SKM-1 (cell line): Measurements from ENCODE around the gene SESN1.

Experiments
- DNase-seq: peaks from one replicate; lab custom pipeline; 2025; ENCODE audit not compliant: unreplicated experiment; lab: John Stamatoyannopoulos, UW

Gene SESN1

GRCh38 chr6:109033655-109034054, 61.0 kb downstream of the SESN1 start:
- DNase-seq, result no peak

GRCh38 chr6:109031416-109031815, 63.2 kb downstream of the SESN1 start:
- DNase-seq, result no peak

DNA sequence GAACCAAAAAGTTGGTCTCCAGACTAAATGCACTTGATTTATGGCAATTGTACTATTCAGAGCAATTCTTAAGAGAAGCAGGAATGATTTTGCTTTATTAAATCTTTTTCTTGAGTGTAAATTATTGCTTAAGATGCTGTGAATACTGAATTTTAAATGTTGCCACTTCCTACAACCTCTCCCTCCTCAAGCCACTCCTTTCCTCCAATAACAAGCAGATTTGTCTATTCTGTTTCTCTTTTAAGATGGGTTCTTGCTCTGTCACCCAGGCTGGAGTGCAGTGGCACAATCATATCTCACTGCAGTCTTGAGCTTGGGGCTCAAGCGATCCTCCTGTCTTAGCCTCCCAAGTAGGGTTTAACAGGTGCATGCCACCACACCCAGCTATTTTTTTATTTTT, 65.3 kb downstream of the SESN1 start:
- DNase-seq, result no peak

DNA sequence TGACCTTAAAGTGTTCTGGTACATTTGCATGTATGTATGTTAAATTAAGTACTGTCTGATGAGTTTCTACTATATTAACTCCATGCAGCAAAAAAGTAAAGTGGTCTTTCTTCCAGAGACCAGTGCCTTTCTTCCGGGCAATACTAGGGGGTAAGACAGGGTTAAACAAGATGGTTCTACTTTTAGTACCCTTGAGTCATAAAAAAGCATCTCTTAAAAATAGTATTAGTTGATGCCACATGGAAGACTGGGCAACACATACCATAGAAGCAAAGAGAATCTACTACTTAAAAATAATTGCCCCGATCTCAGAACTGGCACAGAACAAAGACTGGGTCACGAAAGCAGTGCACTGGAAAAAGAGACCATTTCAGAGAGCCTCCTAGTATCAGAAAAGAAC, 66.2 kb downstream of the SESN1 start:
- DNase-seq, result no peak

- no peak for DNase-seq
Measured at GRCh38 chr6:109027964-109028363, 66.7 kb downstream of the SESN1 start.

DNA sequence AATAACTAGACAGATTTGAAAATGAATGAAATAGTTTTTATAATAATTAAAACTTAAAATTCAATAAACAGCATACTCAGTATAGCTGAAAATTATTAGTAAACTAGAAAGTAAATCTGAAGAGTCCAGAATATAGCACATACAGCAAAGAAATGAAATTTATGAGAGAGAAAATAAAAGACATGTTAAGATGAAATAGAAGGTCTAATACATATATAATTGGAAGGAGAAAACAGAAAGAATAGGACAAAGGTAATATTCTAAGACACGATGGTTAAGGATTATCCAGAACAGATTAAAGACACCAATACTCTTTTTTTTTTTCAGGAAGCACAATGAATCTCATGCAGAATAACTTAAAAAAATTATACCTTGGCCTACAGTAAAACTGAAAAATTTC, 69.0 kb downstream of the SESN1 start:
- no peak for DNase-seq

- DNase-seq, result no peak
Measured at GRCh38 chr6:109024784-109025183, 69.9 kb downstream of the SESN1 start.

GRCh38 chr6:109024368-109024767, 70.3 kb downstream of the SESN1 start:
- no peak for DNase-seq

DNA sequence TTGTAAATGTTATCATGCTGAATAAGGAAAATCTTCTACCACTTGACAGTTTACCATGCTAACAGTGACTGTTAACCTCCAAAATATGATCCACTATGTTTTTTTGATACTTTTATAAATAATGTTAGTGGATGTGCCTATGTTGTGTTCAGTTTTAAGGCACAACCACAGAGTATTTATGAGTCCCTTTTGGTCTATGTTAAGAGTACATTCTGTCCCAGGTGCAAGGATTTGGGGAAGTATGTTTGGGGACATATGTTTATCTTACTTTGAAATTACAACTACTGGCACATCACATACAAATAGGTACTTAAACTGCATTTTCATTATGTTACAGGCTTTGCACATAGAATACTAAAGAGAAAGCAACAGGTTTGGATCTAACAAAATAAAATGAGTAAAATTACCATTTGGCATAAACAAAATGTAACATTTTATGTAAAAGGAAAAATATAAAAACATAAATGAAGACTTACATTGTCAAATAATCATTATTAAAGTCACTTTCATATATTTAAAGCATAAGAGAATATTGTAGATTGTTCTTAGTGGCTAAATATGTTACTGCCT, 71.2 kb downstream of the SESN1 start:
- DNase-seq, result no peak

- DNase-seq, result no peak
Measured at GRCh38 chr6:109021870-109022269, 72.8 kb downstream of the SESN1 start.

DNA sequence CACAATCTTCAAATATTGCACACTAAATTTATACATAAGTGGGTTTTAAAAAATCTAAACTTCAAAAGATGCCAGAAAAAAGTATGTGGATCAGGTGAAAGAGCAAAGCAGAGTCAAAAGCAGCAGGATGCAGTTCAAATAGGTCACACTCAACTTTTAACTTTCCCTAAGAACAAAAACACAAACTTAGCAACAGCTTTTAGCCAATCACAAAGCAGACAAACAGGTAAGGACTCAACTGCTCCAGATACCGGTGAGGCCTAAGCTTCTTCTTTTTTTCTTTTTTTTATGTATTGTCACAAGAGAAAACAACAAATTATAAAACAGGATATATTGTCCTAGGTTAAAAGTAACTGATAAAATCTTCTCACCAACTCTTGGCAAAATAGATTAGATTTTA, 74.7 kb downstream of the SESN1 start:
- DNase-seq, result no peak

- DNase-seq, result no peak
Measured at GRCh38 chr6:109015176-109015575, 79.5 kb downstream of the SESN1 start.

- DNase-seq, result no peak
Measured at GRCh38 chr6:109014606-109015005, 80.0 kb downstream of the SESN1 start.

- peak; percentile 16 for DNase-seq
Measured at GRCh38 chr6:109013656-109014305, 80.9 kb downstream of the SESN1 start.

DNA sequence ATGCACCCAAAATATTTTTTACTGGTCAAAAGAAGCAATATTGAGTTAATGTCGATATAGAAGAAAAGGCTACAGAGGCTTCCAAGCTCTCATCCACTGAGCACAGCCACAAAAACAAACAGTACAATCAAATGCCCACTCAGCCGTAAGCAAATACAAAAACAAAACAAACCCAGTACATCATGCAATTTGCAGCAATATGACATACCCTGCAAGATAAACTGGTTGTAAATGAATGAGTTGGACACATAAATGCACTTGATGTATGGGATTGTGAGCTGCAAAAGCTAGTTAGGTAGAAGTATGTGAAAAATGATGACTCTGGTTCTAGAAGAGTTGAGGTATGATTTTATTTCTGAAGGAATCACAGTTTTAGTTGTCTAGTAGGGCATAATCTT, 83.9 kb downstream of the SESN1 start:
- DNase-seq, result no peak

GRCh38 chr6:109009962-109010704, 84.5 kb downstream of the SESN1 start:
- no peak for DNase-seq

DNA sequence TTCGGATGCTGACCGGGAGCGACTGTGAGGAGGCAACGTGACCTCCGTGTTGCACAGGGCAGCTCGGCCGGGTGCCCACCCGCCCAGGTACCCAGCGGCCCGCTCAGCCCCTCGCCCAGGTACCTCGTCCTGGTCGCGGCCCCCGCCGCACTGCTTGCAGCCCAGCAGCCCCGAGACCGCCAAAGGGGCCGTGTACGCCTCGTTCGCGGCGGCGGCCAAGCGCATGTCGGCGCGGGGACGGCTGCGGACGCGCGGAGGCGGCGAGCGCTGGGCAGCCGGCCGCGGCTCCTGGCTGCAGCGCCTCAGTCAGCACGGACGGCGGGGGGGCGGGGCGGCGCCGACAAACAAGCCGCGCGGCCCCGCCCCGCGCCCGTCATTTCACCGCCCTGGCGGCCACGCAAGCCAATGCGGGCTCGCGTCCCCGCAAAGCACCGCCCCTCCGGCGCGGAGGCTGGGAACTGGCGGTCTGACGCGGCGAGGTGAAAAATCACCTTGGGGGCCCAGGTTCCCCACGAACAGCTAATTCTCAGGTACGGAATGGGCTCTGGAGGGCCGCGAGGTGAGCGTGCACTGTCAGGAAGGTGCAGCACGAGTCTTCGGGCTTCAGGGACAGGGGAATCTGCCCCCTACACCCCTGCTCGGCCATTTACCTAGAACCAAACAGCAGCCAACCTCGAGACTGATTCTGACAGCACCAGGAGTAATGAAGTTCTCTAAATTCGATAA, 85.2 kb downstream of the SESN1 start:
- DNase-seq, result peak; percentile 80

DNA sequence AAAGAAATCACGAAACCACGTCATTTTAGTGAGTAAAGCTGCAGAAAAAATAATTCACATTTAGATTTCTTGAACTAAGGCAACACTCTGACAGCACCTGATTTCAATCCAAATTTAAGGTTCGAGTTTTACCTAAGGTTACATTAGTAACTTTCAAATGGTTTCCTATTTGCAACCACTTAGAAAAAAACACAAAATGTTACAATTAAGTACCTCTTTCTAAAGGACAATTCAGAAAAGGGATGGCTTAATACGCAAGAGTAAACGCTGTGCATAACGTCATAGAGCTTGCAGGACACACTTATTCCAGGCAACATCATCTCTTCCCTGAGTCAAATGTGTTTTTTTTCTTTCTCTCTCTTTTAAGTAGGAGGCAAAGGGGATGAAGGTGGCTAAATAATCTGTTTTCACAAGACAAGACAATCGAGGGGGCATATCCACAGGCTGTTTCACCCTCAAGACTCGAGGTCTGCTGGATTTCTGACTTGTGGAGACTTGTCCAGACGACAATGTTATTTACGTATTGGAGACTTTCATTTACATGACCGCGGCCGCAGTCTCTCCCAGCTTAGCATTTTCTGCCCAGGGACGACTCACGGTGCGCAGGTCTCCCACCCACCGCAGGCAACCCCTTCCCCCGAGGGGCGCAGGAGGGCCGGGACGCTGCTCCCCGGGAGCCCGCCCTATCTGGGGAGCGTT, 86.0 kb downstream of the SESN1 start:
- DNase-seq, result peak; percentile 46

DNA sequence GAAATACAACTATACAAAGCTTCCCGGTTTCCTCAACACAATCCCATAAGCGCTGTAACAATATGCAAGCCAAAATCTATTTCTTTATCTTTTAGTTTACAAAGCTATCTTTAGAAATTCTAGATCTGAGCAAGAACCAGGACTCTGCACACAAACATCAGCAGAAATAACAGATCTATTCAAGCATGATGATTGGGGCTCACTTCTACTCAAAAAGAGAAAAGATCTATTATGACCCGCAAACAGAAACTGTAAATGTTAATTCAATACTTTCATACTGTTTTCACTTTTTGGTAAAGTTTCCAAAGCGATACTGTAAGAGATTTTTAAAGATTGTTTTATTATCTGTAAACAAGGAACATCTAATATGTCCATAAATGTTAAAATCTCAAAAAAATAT, 86.6 kb downstream of the SESN1 start:
- DNase-seq, result no peak

DNA sequence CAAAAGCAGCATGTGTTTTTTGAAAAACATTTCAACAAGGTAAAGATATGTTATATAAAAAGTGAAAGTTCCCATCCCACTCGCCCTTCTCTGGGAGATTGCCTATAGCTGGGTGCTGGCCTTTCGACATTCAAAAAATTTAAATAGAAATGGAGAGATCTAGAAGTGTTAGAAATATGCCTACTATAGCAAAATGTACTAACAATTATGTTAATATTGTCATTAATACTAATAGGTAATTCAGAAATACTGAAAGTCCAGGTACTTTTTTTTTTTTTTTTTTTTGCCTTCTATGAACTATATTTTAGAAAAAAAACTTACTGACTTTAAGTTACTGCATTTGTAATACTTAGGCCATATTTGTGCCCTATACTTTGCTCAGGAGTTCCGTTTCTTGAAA, 87.1 kb downstream of the SESN1 start:
- DNase-seq, result no peak

- no peak for DNase-seq
Measured at GRCh38 chr6:109006818-109007217, 87.8 kb downstream of the SESN1 start.
